ENCODE data around the gene GABRB2.

DNA sequence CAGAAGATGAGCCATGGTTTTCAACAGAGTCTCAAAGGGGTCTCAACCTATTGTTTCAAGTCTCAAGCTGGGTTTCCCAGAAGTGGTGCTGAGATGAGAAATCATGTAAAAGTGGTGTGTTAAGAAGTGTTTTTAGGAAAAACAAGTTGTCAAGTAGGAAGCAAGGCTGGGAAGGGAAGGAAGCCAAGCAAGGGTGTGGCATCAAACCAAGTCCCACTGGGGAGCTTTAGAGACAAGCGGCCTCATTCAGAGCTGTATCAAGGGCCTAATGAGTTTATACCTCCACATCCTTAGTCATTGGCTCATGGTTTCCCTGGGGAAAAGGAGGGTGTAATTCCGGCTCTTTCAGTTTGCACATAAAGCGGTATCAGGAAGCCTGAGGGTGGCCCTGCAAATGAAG, 26.4 kb upstream of the GABRB2 start:
- no peak for TF ChIP-seq BHLHE40 (IDR thresholded peaks at IDR 0.05; ENCODE audit: borderline replicate concordance)
- TF ChIP-seq, protein P1, sequence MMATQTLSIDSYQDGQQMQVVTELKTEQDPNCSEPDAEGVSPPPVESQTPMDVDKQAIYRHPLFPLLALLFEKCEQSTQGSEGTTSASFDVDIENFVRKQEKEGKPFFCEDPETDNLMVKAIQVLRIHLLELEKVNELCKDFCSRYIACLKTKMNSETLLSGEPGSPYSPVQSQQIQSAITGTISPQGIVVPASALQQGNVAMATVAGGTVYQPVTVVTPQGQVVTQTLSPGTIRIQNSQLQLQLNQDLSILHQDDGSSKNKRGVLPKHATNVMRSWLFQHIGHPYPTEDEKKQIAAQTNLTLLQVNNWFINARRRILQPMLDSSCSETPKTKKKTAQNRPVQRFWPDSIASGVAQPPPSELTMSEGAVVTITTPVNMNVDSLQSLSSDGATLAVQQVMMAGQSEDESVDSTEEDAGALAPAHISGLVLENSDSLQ (IDR thresholded peaks at IDR 0.05) = no peak
- no peak for TF ChIP-seq TARDBP (IDR thresholded peaks at IDR 0.05)
- no peak for TF ChIP-seq SUZ12 (IDR thresholded peaks at IDR 0.05)
- TF ChIP-seq FOXK2 (IDR thresholded peaks at IDR 0.05) = no peak
- TF ChIP-seq ARNT (IDR thresholded peaks at IDR 0.05) = no peak
- no peak for TF ChIP-seq CTBP1 (IDR thresholded peaks at IDR 0.05; ENCODE audit: borderline replicate concordance)
- no peak for TF ChIP-seq SP1 (IDR thresholded peaks at IDR 0.05)
- no peak for TF ChIP-seq FOXA1 (IDR thresholded peaks at IDR 0.05)
- TF ChIP-seq ZNF384 (IDR thresholded peaks at IDR 0.05) = no peak
- no peak for TF ChIP-seq ELF4 (IDR thresholded peaks at IDR 0.05)
- TF ChIP-seq HDGF (IDR thresholded peaks at IDR 0.05; ENCODE audit: borderline replicate concordance) = no peak
- no peak for TF ChIP-seq LEF1 (IDR thresholded peaks at IDR 0.05; ENCODE audit: borderline replicate concordance)
- TF ChIP-seq NFRKB (IDR thresholded peaks at IDR 0.05) = no peak
